Mucosa of stomach (tissue), 1 donor: ENCODE measurements around the gene CCL22.

Experiments
- H3K27me3 ChIP-seq: one replicate; pipeline ENCODE4 v1.7.0; 2013; ENCODE audit warnings: mild to moderate bottlenecking, low read length; ENCODE audit not compliant: control insufficient read depth, insufficient read depth
- H3K36me3 ChIP-seq: one replicate; pipeline ENCODE4 v1.7.0; 2013; ENCODE audit warnings: low read length; ENCODE audit not compliant: control insufficient read depth, insufficient read depth
- H3K4me1 ChIP-seq: one replicate; pipeline ENCODE4 v1.7.0; 2013; ENCODE audit warnings: mild to moderate bottlenecking, low read length; ENCODE audit not compliant: control insufficient read depth, insufficient read depth
- H3K4me3 ChIP-seq: one replicate; pipeline ENCODE4 v1.7.0; 2013; ENCODE audit warnings: low read length
- H3K9ac ChIP-seq: one replicate; pipeline ENCODE4 v1.7.0; 2013; ENCODE audit warnings: mild to moderate bottlenecking, low read length, moderate library complexity
- H3K9me3 ChIP-seq: one replicate; pipeline ENCODE4 v1.7.0; 2013; ENCODE audit warnings: mild to moderate bottlenecking, low read length, moderate library complexity; ENCODE audit not compliant: control insufficient read depth
- donor health status: Pancreatic carcinoma.

The CCL22 gene

GRCh38 chr16:57382535-57383275 lies 24.1 kb downstream of the CCL22 start:
- Histone ChIP-seq H3K4me1 (peaks cover 26% of the 10 kb centered on the region), H3K9ac (no peak overlapping the region)

GRCh38 chr16:57383276-57384247 lies 25.0 kb downstream of the CCL22 start:
- Histone ChIP-seq H3K4me3 (no peak overlapping the region), H3K36me3 (no peaks in the 10 kb centered on the region), H3K9ac (no peak overlapping the region), H3K4me1 (peaks cover 30% of the 10 kb centered on the region), H3K27me3 (no peaks in the 10 kb centered on the region), H3K9me3 (no peaks in the 10 kb centered on the region)

More at GRCh38 chr16:57382535-57383275, 24.1 kb downstream of the CCL22 start:
- Histone ChIP-seq H3K27me3 (no peaks in the 10 kb centered on the region), H3K36me3 (no peaks in the 10 kb centered on the region), H3K4me3 (no peak overlapping the region), H3K9me3 (no peaks in the 10 kb centered on the region)

GRCh38 chr16:57384248-57385070 lies 25.9 kb downstream of the CCL22 start:
- no peak overlapping the region for H3K9ac ChIP-seq
- H3K36me3 ChIP-seq = no peaks in the 10 kb centered on the region
- H3K9me3 ChIP-seq = no peaks in the 10 kb centered on the region
- no peak overlapping the region for H3K4me3 ChIP-seq
- peaks cover 30% of the 10 kb centered on the region for H3K4me1 ChIP-seq
- no peaks in the 10 kb centered on the region for H3K27me3 ChIP-seq

GRCh38 chr16:57385083-57385482 lies 26.5 kb downstream of the CCL22 start:
- Histone ChIP-seq H3K4me3 (no peak overlapping the region), H3K9me3 (no peaks in the 10 kb centered on the region), H3K36me3 (no peaks in the 10 kb centered on the region), H3K9ac (no peak overlapping the region), H3K4me1 (peaks cover 30% of the 10 kb centered on the region), H3K27me3 (no peaks in the 10 kb centered on the region)

- Histone ChIP-seq H3K36me3 (no peaks in the 10 kb centered on the region), H3K9ac (no peak overlapping the region), H3K4me1 (peaks cover 33% of the 10 kb centered on the region), H3K9me3 (no peaks in the 10 kb centered on the region), H3K4me3 (no peak overlapping the region), H3K27me3 (no peaks in the 10 kb centered on the region)
Measured at GRCh38 chr16:57386381-57386951, 27.9 kb downstream of the CCL22 start.

GRCh38 chr16:57387598-57388354 lies 29.2 kb downstream of the CCL22 start:
- Histone ChIP-seq H3K9ac (no peak overlapping the region), H3K27me3 (no peaks in the 10 kb centered on the region), H3K4me1 (peaks cover 37% of the 10 kb centered on the region), H3K36me3 (no peaks in the 10 kb centered on the region), H3K4me3 (no peak overlapping the region), H3K9me3 (no peaks in the 10 kb centered on the region)

GRCh38 chr16:57388359-57389086 lies 29.9 kb downstream of the CCL22 start:
- no peaks in the 10 kb centered on the region for H3K36me3 ChIP-seq
- H3K4me1 ChIP-seq = peaks cover 38% of the 10 kb centered on the region
- no peak overlapping the region for H3K4me3 ChIP-seq
- no peaks in the 10 kb centered on the region for H3K27me3 ChIP-seq
- no peaks in the 10 kb centered on the region for H3K9me3 ChIP-seq
- no peak overlapping the region for H3K9ac ChIP-seq

GRCh38 chr16:57389087-57389468 lies 30.5 kb downstream of the CCL22 start:
- H3K36me3 ChIP-seq = no peaks in the 10 kb centered on the region
- peaks cover 38% of the 10 kb centered on the region for H3K4me1 ChIP-seq
- no peak overlapping the region for H3K4me3 ChIP-seq
- no peak overlapping the region for H3K9ac ChIP-seq
- H3K9me3 ChIP-seq = no peaks in the 10 kb centered on the region
- no peaks in the 10 kb centered on the region for H3K27me3 ChIP-seq

GRCh38 chr16:57390636-57391295 lies 32.2 kb downstream of the CCL22 start:
- no peaks in the 10 kb centered on the region for H3K27me3 ChIP-seq
- H3K9me3 ChIP-seq = no peaks in the 10 kb centered on the region
- no peak overlapping the region for H3K9ac ChIP-seq
- H3K4me1 ChIP-seq = peaks cover 34% of the 10 kb centered on the region
- H3K36me3 ChIP-seq = no peaks in the 10 kb centered on the region
- H3K4me3 ChIP-seq = no peak overlapping the region

- Histone ChIP-seq H3K4me1 (peaks cover 34% of the 10 kb centered on the region), H3K27me3 (no peaks in the 10 kb centered on the region), H3K4me3 (no peak overlapping the region), H3K9ac (no peak overlapping the region), H3K9me3 (no peaks in the 10 kb centered on the region), H3K36me3 (no peaks in the 10 kb centered on the region)
Measured at GRCh38 chr16:57391300-57391699, 32.7 kb downstream of the CCL22 start.
